HG03097 (cell line): ENCODE data around the gene TRAPPC1.

Experiments used
- ATAC-seq: cut with Tn5 transposase; IDR thresholded peaks from one replicate; pipeline ENCODE4 v1.9.1; 2021; ENCODE audit not compliant: unreplicated experiment, low FRiP score

Gene TRAPPC1

DNA sequence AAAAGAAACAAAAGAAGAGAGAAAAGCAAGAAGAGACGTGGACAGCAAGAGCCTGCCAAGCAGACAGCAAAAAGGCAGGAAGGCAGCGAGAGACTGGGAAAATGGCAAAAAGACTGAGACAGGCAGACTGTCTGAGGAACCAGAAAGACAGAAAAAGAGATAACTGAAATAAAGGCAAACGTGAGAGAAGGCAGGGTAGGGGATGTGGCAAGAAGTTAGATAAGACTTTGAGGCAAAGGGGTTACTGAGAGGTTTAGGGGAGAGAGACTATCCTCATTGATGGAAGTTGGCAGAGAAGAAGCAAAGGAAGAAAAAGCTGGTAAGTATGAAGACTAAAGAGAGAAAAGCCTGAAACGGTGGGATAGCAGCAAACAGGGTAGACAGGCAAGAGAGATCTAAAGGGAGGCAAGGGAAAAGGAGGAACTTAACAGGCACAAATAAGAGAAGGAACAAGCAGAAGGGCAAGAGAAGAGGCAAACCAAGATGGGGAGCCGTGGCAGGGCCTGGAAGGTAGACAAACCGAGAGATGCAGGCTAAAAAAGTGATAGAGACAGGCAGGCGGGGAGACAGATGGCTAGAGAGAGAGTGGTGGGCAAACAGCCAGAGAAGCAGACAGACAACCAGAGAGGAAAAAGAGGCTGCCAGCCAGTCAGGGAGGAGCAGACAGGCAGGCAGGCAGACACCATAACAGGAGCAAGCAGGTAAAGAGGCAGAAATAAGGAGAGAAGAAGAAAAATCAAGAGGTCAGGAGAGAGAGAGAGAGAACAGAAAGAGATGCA, 50.3 kb downstream of the TRAPPC1 start:
- no peak for ATAC-seq
